SK-N-SH treated with all-trans-retinoic acid at 6 μM for 48 hours (cell line): ENCODE measurements around the gene CD300LB.

Experiments used
- ATAC-seq: fragments of 200-7000 bp; cut with Tn5 transposase; 3 replicates; pipeline ENCODE4 v1.9.1; 2020; ENCODE audit warnings: mild to moderate bottlenecking, moderate library complexity
- ARNTL ChIP-seq: fragments of 450-650 bp; formaldehyde crosslinking; IDR thresholded peaks from 2 replicates; pipeline ENCODE4 v1.5.0; 2020; ENCODE audit warnings: low read depth, mild to moderate bottlenecking, moderate library complexity, borderline replicate concordance
- BACH2 ChIP-seq: fragments of 250-450 bp; sonication (Bioruptor Pico); IDR thresholded peaks from 2 replicates; pipeline ENCODE4 v1.9.0; 2021; ENCODE audit warnings: mild to moderate bottlenecking, borderline replicate concordance
- CREB5 ChIP-seq: fragments of 250-450 bp; sonication (Bioruptor Pico); IDR thresholded peaks from 2 replicates; pipeline ENCODE4 v1.5.1; 2020; ENCODE audit warnings: low read depth, mild to moderate bottlenecking, moderate library complexity
- CSDC2 ChIP-seq: fragments of 250-450 bp; sonication (Bioruptor Pico); IDR thresholded peaks from 2 replicates; pipeline ENCODE4 v1.5.0; 2020; ENCODE audit warnings: mild to moderate bottlenecking, moderate library complexity
- CSRNP3 ChIP-seq: fragments of 250-450 bp; sonication (Bioruptor Pico); IDR thresholded peaks from 2 replicates; pipeline ENCODE4 v1.5.1; 2021; ENCODE audit warnings: mild to moderate bottlenecking, moderate library complexity
- ESRRG ChIP-seq: fragments of 250-450 bp; sonication (Bioruptor Pico); IDR thresholded peaks from 2 replicates; pipeline ENCODE4 v1.6.1; 2021; ENCODE audit warnings: mild to moderate bottlenecking
- GLIS3 ChIP-seq: fragments of 250-450 bp; sonication (Bioruptor Pico); IDR thresholded peaks from 2 replicates; pipeline ENCODE4 v1.5.0; 2020; ENCODE audit warnings: mild to moderate bottlenecking, moderate library complexity
- ISL1 ChIP-seq: fragments of 250-450 bp; sonication (Bioruptor Pico); IDR thresholded peaks from 2 replicates; pipeline ENCODE4 v2.1.2; 2022; ENCODE audit warnings: mild to moderate bottlenecking, moderate library complexity
- POU6F1 ChIP-seq: fragments of 250-450 bp; sonication (Bioruptor Pico); IDR thresholded peaks from 2 replicates; pipeline ENCODE4 v1.8.0; 2021; ENCODE audit warnings: low read depth, mild to moderate bottlenecking, moderate library complexity, borderline replicate concordance
- PPARA ChIP-seq: fragments of 250-450 bp; sonication (Bioruptor Pico); IDR thresholded peaks from 2 replicates; pipeline ENCODE4 v1.5.0; 2020; ENCODE audit warnings: mild to moderate bottlenecking, borderline replicate concordance
- RARB ChIP-seq: fragments of 250-450 bp; sonication (Bioruptor Pico); IDR thresholded peaks from 2 replicates; pipeline ENCODE4 v1.8.0; 2021; ENCODE audit warnings: mild to moderate bottlenecking, moderate library complexity
- SNAI2 ChIP-seq: fragments of 250-450 bp; sonication (Bioruptor Pico); IDR thresholded peaks from 2 replicates; pipeline ENCODE4 v1.5.0; 2020; ENCODE audit warnings: mild to moderate bottlenecking, moderate library complexity
- TOX ChIP-seq: fragments of 250-450 bp; sonication (Bioruptor Pico); IDR thresholded peaks from 2 replicates; pipeline ENCODE4 v1.8.0; 2021; ENCODE audit warnings: mild to moderate bottlenecking, moderate library complexity, borderline replicate concordance
- TSHZ2 ChIP-seq: fragments of 250-450 bp; sonication (Bioruptor Pico); IDR thresholded peaks from 2 replicates; pipeline ENCODE4 v1.5.0; 2020; ENCODE audit warnings: mild to moderate bottlenecking, moderate library complexity
- ZC3H10 ChIP-seq: fragments of 250-450 bp; sonication (Bioruptor Pico); IDR thresholded peaks from 2 replicates; pipeline ENCODE4 v1.5.1; 2021; ENCODE audit warnings: mild to moderate bottlenecking, moderate library complexity
- ZFP30 ChIP-seq: fragments of 450-650 bp; formaldehyde crosslinking; IDR thresholded peaks from 2 replicates; pipeline ENCODE4 v1.5.0; 2022; ENCODE audit warnings: mild to moderate bottlenecking, moderate library complexity
- ZNF70 ChIP-seq: fragments of 450-650 bp; formaldehyde crosslinking; IDR thresholded peaks from 2 replicates; pipeline ENCODE4 v1.5.0; 2020; ENCODE audit warnings: mild to moderate bottlenecking, moderate library complexity
- TF ChIP-seq, protein P1 (sequence below): fragments of 250-450 bp; sonication (Bioruptor Pico); IDR thresholded peaks from 2 replicates; pipeline ENCODE4 v1.8.0; 2020; ENCODE audit warnings: mild to moderate bottlenecking, moderate library complexity, borderline replicate concordance

The CD300LB gene

GRCh38 chr17:74502861-74503260 is 28.4 kb downstream of the CD300LB start:
- no peak for TF ChIP-seq PPARA (CRISPR knock-in tag)
- no peak for TF ChIP-seq CREB5 (CRISPR knock-in tag)
- TF ChIP-seq ZNF70 = no peak
- no peak for TF ChIP-seq ISL1 (CRISPR knock-in tag)
- TF ChIP-seq, protein P1, sequence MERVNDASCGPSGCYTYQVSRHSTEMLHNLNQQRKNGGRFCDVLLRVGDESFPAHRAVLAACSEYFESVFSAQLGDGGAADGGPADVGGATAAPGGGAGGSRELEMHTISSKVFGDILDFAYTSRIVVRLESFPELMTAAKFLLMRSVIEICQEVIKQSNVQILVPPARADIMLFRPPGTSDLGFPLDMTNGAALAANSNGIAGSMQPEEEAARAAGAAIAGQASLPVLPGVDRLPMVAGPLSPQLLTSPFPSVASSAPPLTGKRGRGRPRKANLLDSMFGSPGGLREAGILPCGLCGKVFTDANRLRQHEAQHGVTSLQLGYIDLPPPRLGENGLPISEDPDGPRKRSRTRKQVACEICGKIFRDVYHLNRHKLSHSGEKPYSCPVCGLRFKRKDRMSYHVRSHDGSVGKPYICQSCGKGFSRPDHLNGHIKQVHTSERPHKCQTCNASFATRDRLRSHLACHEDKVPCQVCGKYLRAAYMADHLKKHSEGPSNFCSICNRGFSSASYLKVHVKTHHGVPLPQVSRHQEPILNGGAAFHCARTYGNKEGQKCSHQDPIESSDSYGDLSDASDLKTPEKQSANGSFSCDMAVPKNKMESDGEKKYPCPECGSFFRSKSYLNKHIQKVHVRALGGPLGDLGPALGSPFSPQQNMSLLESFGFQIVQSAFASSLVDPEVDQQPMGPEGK (CRISPR knock-in tag) = no peak
- no peak for TF ChIP-seq CSRNP3 (CRISPR knock-in tag)
- TF ChIP-seq TOX (CRISPR knock-in tag) = no peak
- no peak for TF ChIP-seq SNAI2 (CRISPR knock-in tag)
- no peak for TF ChIP-seq TSHZ2
- no peak for TF ChIP-seq ZFP30
- no peak for TF ChIP-seq ZC3H10 (CRISPR knock-in tag)
- TF ChIP-seq CSDC2 (CRISPR knock-in tag) = no peak
- TF ChIP-seq RARB (CRISPR knock-in tag) = no peak
- TF ChIP-seq GLIS3 (CRISPR knock-in tag) = no peak
- no peak for ATAC-seq

- TF ChIP-seq ESRRG (no peak), SNAI2 (CRISPR knock-in tag) (no peak), RARB (CRISPR knock-in tag) (no peak), ZNF70 (no peak), ZFP30 (no peak), CREB5 (CRISPR knock-in tag) (no peak), CSRNP3 (CRISPR knock-in tag) (no peak), PPARA (CRISPR knock-in tag) (no peak), BACH2 (CRISPR knock-in tag) (no peak), ZC3H10 (CRISPR knock-in tag) (no peak), GLIS3 (CRISPR knock-in tag) (no peak), POU6F1 (CRISPR knock-in tag) (no peak), TOX (CRISPR knock-in tag) (no peak), TSHZ2 (no peak), ARNTL (CRISPR knock-in tag) (no peak)
- ATAC-seq = no peak
Observed at GRCh38 chr17:74499992-74500391, 31.3 kb downstream of the CD300LB start.
